Activated T-cell treated with anti-CD3 and anti-CD28 coated beads, Interleukin-2, amount 50 U/mL, for 1 hour (primary cell): ENCODE results near the gene FAM229A.
"Not testable (repeated sequence)": the region's sequence is repeated elsewhere in the genome, so short reads cannot be mapped to it uniquely, and the experiment has no call there.

Experiments
- DNase-seq: peaks from one replicate; pipeline ENCODE4 v3.0.0-alpha.2; 2020

FAM229A gene, protein sequence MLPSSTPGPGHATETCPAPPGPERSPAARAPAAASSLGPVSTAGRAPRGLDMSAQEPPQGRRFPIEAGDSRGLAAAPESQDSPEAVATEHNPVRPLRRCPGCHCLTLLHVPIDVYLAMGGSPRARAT

DNA sequence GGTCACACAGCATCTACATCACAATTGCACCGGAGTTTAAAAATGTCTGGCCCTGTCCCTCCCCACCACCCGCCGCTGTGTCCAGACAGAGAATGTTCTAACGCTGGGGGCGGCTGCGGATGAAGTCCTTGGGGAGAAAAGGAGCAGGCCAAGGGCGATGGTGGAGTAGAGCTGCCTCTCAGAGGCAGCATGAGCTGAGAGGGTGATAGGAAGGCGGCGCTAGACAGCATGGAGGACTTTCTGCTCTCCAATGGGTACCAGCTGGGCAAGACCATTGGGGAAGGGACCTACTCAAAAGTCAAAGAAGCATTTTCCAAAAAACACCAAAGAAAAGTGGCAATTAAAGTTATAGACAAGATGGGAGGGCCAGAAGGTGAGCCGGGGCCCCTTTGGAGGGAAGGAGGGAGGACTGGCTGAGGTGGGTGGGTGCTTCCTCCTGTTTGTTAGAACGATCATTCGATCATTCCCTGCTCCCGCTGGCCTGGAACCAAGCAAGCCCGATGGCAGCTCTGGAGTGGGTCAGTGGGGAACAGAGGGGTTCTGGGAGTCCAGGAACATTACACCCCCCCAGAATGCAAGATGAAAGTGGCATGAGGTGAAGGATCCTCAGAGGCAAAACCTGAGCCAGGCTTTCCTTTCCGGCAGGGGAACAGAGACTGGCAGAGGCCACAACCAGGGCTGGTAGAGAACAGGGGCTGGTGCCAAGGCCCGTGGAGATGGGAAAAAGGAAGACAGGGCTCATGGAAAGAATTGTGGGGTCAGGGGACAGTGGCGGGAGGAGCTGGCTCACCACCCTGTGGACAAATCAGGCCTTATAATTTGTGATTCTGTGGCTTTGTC lies at the start of gene FAM229A, which contains the start of gene TSSK3:
Gene FAM229A (minus strand): TSS at position 12 of the 840 bp plus-strand sequence. CDS start 394 bp downstream, outside the sequence.
Gene TSSK3 (plus strand): TSS at position 66 of the 840 bp plus-strand sequence. CDS start 163 bp downstream, at position 229.
- no peak for DNase-seq

DNA sequence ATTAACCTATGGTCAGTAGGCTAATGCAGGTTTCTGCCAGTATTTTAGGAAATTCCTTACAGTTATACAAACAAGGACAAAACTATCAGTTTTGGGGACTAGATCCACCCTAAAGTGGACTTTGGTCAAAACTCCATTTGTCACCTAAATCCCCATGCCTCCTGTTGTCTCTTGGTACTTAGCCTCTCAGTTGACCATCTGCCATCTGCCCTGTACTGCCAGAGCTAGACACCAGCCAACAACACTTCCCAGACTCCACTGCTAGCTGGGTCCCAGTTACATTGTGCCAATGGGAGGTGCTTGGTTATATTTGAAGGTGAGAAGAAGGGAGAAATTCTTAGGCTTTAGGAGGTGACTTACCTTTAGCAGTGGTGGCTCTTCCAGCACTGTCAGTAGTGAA lies 49.0 kb upstream of the FAM229A start:
- DNase-seq: no peak

DNA sequence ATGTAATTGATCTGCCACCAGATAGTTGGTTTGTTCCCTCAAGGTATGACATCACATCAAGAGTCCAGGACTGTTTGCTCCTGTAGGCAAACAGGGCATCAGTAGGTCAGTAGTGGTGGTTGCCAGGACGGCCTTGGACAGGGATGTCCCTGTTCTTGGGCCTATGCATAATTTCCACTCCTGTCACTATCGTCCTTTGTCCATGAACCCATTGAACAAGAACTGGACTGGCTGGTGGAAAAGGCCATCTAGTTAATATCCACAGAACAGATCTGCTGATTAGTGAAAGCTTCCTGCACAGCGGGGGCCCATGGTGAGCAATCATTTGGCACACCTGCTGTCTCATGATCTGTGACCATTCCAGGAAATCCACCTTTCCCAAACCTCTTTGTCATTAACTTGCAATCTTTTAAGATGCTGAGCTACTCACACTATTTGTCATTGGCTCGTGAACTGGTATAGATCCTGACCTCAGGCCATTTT lies 44.4 kb upstream of the FAM229A start:
- DNase-seq: no peak

DNA sequence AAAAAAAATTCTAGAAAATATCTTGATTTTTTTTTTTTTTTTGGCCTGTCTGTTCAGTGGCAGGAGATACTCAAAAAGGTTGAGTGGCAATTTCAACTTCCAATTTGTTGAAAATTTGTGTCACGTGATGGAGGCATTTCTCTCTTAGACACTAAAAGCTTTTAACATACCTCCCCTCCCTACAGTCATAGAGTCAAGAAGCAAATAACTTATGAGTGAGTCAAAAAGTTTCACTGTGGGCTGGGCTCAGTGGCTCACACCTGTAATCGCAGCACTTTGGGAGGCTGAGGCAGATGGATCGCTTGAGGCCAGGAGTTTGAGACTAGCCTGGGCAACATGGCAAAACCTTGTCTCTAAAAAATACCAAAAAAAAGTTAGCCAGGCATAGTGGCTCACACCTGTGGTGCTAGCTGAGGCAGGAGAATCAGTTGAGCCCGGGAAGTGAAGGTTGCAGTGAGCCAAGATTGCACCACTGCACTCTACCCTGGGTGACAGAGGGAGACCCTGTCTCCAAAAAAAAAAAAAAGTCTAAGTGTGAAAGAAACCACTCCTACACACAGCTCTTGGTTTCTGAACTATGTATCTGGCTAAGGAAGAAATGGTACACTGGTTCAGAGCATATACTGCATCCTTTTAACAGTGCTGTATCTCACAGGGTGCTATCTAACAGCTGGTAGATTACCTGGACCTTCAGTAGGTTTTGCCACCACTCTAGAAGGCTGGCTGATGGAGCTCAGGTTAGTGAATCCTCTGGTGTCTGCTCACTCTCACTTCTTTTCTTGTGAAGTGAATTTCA lies 43.6 kb upstream of the FAM229A start:
- no peak for DNase-seq

DNA sequence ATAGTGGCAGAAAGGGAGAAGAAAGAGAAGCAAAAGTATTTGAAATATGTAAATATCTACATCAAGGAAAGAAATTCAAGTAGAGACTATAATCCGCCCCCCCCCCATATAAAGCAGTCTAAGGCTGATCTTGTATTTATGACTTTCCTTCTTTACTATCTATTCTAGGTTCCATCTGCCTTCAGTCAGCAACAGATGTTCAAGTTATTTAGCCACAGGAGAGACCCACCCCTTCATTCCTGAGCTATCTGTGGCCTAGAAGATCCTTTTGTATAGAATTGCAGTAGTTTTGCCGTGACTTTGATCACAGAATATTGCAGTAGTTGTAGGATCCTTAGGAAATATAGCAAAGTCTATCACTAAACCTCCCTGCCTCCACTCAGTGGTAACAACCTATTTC lies 42.7 kb upstream of the FAM229A start:
- DNase-seq: no peak

DNA sequence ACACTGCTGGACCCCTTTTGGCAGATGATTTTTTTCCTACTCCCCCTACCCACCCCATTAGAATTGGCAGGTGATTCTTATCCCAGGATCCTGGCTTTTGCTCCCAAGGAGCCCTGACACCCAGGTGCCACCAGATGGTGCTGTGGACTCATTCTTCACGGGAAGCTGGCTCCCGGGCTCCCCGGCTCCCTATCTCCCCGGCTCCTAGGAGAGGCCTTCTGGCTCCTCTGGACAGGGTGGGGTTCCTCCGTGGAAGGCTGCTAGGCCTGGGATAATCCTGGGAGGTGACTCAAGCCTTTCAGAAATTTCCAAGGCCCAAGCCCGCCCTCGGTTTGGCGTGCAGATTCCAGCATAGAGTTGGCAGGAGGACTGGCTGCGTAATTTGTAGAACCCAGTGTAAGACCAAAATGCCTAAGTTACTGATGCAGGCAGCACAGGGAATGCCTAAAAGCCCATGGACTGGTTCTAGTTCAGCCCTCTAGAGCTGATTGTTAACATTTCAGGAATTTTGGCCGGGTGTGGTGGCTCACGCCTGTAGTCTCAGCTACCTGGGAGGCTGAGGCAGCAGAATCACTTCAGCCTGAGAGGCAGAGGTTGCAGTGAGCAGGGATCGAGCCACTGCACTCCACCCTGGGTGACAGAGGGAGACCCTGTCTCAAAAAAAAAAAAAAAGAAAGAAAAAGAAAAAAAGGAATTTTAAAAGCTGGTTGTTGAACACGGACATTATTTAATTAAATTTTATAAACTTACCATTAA lies 38.8 kb upstream of the FAM229A start:
- DNase-seq: peak; percentile 57

DNA sequence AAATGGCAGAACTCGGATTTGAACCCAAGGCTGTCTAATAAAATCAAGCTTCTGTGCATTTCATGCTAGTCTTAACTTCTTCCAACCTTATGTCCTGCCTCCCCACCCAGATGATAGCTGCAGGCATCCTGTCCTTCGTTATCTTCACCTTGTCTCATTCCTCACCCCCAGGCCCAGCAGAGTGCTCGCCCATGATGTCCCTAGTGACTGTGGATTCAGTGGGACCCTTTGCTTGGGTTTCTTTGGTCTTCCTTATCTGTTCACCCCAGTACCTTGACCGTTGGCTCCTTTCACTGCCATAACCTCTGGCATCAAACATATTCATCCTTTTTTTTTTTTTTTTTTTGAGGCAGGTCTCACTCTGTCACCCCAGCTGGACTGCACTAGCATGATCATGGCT lies 37.6 kb upstream of the FAM229A start:
- no peak for DNase-seq

DNA sequence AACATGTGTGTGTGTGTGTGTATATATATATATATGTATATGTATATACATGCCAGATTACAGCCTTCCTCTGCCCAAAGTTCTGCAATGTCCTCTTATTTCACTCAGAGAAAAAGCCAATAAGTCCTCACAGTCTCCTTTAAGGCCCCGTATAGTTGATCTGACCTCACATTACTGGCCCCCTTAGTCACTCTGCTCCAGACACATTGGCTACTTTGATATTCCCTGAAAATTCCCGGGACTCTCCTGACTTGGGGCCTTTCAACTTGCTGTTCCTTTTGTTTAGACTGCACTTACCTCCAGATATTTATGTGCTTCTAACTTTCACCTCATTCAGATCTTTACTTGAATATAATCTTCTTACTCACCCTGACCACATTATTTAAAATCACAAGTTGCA lies 36.1 kb upstream of the FAM229A start:
- DNase-seq: no peak

DNA sequence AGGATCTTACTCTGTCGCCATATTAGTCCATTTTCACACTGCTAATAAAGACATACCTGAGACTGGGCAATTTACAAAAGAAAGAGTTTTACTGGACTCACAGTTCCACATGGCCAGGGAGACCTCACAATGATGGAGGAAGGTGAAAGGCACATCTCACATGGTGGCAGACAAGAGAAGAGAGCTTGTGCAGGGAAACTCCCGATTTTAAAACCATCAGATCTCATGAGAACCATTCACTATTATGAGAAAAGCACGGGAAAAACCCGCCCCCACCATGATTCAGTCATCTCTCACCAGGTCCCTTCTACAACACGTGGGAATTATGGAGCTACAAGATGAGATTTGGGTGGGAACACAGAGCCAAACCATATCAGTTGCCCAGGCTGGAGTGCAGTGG lies 34.2 kb upstream of the FAM229A start:
- DNase-seq: not testable (repeated sequence)

DNA sequence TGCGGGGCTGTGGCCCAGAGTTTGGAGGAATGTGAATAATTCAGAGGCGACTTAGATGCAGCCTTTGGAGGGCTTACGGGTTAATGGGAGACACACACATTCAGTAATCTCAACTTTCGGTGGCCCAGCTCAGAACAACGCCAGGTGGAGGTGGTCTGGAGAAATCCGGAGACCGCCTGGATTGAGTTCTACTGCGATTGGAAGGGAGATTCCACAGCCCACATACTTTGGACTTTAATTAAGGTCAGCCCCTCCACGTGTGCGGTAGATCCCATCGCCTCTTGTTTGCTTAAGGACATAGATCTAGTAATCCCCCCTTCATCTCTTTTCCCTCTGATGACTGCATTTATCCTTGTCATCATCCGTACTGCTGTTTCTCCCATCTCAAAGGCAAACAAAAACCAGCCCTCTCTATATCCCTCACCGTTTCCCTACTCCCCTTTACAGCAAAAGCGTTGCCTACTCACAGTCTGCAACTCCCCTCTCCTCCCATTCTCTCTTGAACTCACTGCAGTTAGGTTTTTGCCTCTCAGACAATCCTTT lies 32.7 kb upstream of the FAM229A start:
- DNase-seq: no peak

DNA sequence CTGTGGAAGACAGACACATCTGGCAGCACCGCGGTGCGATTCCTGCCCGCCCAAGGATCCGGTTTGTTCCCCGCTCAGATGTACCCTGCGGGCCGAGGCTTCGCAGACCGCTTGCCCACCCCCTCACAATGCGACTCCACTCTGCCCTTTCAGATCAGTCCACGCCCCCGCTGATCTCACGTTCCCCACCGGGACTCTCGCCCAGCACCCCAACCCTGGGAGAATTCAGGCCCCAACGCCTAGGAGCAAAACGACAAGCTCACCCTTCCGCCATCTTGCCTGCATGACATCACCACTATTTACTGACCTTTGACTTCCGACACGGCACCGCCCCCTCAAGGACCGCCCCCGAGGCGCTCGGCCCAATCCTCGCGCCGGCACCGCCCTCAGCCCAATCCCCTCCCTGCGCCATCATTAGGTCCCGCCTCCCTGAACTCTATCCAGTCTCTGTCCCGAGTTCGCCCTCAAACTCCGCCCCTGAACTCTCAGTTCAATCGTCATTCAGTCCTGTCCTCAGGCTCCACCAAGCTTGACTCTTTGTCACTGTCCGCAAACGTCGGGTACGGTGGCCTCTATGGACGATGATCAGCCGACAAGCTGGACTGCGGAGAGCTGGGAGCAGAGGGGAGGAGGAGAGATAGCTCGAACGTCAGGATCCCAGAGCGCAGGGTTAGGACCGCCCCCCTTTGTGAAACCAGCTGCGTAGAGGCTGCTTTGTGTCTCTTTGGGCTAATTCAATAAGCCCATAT lies 32.0 kb upstream of the FAM229A start, which contains the start of gene BSDC1:
Gene BSDC1 (minus strand): TSS at position 301 of the 749 bp plus-strand sequence. CDS start 27 bp downstream, at position 274.
- DNase-seq: peak; percentile 98

DNA sequence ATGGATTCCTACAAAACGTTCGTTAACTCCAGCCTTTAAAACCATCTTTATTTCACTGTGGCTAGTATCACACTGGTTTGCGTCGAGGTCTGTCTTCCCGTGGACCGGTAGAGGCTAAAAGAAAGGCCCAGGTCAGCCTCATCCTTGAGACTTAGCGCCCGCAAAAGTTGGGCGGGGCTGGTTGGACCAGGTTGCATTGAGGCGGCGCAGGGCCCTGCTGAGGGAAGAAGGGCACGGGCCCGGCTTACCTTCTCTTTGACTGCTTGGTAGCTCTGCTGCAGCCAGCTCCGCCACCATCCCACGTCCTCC lies 31.5 kb upstream of the FAM229A start:
- no peak for DNase-seq

DNA sequence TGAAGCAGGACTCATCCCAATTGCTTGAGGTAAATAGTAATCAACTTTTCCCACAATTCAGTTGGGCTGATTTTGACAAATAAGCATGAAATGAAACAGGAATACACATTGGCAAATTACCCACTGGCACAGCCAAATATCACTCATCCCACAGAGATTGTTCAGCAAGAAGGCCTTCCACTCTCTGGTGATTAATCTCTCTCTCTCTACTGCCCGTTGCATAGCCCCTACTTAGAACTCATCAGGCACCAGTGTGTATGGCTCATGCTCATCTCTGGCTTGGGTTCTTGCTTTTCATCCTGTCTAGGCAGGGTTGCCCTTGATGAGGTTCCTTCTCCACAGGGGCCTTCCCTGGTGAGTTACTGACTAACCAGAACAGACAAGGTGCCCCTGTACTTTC lies 30.9 kb upstream of the FAM229A start:
- no peak for DNase-seq

DNA sequence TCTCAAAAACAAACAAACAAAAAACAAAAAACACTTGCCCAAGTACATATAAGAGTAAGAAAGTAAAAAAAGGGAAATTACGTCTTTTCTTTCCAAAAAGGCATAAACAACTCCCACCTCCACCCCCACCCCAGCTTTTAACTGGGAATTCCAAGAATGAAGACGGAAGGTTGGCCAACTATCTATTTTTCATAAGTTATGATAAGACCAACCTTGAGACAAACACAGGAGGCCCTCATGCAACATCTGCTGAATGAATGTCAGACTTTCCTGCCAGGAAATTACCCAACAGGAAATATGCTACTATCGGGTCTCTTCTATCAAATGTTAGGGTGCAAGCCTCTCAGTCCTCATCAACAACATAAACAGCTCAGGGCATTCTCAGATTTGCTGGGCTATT lies 30.0 kb upstream of the FAM229A start:
- no peak for DNase-seq

DNA sequence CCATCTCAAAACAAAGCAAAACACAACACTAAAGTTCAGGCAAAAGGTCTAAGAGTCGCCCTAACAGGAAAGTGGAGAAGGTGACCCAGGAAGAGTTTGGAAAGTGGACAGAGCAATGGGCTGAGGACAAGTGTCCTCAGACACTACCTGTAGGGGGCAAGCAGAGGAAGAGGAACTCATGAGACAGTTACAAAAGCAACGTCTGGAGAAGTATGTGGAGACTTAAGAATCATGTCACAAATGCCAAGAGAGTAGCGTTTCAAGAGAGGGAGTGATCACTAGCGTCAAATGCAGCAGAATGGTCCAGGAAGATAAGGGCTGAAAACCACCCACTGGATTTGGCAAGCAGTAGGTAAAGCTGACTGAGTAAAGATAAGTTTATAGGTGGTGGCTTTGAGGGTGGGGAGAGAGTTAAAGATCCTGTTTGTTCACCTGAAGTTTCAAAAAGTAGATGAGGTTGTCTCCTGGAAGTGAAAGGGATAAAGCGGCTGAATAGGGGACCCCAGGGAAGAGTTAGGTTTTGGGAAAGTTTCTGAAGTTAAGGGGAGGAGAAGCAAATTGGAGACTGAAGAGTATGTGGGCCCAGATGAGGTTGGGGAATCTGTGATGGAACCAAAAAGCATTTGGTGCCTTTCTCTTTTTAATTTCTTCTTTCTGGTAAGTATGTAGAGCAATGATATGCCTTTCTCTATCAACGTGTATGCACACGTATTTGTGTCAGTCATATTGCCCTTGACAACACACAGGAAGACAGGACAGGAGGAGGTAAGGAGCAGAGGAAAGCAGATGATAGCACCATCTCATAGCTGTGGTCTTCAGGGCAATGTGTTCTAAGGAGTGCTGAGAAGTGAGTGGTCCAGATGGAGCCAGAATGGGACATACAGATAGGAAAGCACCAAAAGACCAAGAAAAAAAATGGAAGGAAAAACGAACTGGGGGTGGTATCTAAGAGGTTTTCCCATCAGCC lies 28.9 kb upstream of the FAM229A start:
- DNase-seq: no peak

DNA sequence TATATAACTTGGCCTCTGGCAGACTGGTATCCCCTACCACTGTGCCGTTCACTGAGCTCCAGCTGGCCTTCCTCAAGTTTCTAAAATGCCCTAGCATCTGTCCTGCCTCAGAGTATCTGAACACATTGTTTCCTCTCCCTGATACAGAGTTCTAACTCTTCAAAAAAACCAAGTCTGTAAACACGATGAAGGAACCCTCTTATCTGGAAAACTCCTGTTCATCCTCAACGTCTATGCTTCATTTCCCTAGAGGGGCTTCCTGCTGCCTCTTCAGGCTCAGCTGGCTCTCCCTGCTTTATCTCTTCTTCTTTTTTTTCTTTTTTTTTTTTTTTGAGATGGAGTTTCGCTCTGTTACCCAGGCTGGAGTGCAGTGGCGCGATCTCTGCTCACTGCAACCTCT lies 26.4 kb upstream of the FAM229A start:
- DNase-seq: no peak

DNA sequence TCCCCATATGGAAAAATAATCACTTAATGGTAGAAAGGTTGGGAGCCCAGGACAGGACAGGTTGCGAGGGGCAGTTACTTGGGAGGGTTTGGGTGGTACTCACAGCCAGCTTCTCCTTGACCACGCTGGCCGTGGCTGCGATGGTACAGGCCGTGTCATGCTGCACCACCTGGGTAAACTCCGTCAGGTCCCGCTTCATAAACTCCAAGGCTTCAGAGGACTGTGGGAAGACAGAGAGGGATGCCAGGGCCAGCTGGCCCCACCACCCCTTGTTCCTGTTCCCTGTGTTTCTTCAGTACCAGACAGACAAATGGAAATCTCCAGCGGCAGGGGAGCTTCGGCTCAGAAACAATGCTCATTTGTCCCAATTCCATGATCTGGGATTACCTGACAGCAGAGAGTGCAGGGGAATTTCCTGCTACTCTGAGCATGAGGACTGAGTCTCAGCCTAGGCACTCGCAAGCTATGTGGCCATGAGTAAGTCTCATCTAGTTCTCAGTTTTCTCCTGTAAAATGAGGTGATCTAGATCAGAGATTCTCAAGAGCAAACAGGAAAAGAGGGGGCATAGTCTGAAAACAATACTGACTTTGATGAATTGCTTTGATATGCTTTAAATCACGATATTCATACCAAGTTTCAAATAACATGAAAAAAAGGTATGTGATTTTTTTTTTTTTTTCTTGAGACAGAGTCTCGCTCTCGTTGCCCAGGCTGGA lies 24.5 kb upstream of the FAM229A start:
- no peak for DNase-seq

DNA sequence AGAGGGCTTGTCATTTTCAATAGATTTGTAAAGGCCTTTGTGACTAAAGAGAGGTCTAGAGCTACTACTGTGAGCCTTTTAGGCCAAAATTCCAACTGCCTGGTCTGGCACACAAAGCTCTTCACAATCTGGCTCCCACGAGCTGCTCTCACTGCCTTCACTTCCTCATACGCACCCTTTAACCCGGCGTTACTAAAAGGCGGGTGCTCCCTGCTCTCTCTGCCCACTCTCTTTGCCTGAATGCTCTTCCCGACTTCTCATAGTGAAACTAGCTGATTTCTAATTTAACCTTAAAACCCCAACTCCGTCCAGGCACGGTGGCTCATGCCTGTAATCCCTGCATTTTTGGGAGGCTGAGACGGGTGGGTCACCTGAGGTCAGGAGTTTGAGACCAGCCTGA lies 17.8 kb upstream of the FAM229A start:
- no peak for DNase-seq

DNA sequence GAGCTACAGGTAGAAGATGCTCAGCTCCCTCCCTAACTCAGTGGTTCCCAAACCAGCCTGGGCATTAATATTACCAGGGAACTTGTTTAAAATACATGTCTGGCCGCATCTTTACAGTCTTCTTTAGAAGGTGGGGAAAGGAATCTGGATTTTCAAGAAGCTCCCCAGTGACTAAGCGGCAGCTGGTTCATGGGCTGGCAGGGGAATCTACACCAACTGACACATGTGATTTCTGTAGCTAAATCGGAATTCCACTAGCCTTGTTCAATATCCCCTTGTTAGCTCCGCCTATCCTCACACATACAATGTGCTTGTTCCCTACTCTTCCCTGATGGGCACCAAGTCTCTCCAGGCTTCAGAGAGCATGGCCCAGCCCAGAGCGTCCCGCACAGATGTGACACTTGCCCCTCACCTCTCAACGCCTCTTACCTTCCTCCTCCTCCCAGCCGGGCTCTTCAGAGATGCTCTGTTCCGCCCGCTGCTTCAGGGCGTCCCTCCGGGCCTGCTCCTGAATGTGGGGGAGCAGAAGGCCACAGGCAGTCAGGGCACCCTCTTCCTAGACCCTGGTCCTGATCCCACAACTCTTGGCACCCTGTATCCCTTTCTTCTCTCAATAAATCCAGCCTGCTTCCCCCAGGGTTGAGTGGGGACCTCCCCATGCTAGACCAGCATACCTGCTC lies 15.4 kb upstream of the FAM229A start:
- no peak for DNase-seq
